Stimulated activated CD8-positive, alpha-beta memory T cell treated with anti-CD3 and anti-CD28 coated beads, Interleukin-7, amount 100 ng/mL, for 1 hour (primary cell): ENCODE results near the gene ZCCHC24.

Experiments
- DNase-seq, 2 donors: peaks; one replicate each; pipeline ENCODE4 v3.0.0-alpha.2; 2020; ENCODE audit warnings: low read depth in 2 of 2

ZCCHC24 gene

DNA sequence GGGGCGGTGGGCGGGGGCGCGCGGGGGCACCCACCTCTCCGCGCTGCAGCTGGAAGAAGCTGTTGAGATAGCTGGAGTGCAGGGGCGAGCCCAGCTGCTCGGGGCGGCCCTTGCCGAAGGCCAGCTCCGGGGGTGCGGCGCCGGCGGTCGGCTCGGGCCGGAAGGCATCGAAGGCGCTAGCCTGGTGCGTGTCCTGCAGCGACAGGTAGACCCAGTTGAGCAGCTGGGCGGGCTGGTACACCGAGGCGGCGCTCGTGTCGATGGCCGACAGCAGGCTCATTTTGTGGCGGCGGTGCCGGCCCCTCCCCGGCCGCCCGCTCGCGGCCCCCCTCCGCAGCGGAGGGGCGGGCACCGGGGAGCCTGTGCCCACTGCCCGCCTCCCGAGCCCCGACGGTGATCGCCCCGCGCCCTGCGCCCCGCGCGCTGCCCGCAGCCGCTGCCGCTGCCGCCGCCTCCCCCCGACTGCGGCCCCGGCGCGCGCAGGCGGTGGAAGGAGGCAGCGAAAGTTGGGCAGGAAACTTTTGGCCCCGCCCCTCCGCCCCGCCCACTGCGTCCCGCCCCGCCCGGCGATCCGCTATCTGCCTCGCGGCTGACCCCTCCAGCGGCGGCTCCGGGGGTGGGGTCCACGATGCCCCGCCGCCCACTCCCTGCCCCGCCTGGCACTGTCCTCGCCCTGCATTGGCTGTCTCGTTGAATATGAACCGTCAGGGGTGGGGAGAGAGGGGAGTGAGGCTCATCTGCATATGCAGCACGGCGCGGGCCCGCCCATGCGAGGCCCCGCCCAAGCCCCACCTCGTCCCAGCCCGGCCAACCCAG lies at the start of gene ZCCHC24:
Gene ZCCHC24, minus strand, starts transcription at position 464 of the 816 bp plus-strand sequence. Its CDS starts 184 bp downstream, at position 280.
- peak; percentile 85 to 94 for DNase-seq

DNA sequence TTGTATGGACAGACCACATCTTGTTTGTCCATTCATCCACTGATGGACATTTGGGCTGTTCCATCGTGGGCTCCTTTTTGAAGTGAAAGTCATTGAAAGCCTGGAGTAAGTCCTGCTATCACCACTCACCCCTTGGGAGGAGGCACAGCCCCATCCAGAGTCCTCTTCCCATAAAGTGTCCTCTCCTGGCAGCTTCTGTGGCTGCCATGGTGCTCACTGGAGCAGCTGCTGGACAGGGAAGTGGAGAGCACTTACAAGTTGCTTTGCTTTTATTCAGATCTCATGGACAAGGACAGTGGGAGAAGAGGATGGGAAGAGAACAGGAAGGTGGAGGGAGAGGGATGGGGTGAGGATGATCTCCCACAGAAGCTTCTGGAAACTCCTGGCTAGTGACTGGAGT lies 48.4 kb upstream of the ZCCHC24 start:
- no peak for DNase-seq

DNA sequence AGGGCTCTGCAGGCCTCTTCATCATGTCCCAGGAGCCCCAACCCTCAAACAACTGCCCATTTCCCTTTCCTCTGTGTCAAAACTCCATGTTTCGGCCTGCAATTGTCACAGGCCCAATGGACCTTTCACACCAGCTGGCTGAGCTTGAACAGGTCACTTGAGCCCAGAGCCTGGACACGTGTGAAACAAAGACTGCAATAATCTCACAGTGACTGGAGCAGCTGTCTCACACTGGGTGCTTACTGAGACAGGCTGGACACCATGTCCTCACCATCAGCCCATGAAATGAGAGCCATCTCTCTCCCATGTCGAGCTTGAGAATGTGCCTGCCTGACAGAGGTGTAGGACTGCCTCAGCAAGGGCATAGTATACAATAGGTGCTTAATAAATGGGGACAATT lies 47.4 kb upstream of the ZCCHC24 start:
- no peak for DNase-seq

DNA sequence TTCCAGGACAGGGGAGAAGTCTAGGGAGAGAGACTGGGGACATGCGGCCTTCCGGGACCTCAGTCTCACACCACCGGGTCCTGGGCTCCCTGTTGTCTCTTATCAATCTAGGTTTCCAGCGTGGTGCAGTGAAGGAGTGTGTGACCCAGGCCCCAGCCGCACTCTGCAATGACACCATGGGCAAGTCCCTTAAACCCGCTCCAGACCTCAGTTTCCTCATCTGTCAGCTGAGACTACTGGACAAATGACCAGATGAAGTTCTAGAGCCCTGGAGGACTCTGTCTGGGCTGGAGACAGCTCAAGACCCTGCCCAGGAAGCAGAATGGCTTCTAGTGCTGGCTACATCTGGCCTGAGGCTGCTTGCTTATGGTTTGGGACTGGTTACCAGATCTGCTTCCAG lies 46.8 kb upstream of the ZCCHC24 start:
- no peak for DNase-seq

DNA sequence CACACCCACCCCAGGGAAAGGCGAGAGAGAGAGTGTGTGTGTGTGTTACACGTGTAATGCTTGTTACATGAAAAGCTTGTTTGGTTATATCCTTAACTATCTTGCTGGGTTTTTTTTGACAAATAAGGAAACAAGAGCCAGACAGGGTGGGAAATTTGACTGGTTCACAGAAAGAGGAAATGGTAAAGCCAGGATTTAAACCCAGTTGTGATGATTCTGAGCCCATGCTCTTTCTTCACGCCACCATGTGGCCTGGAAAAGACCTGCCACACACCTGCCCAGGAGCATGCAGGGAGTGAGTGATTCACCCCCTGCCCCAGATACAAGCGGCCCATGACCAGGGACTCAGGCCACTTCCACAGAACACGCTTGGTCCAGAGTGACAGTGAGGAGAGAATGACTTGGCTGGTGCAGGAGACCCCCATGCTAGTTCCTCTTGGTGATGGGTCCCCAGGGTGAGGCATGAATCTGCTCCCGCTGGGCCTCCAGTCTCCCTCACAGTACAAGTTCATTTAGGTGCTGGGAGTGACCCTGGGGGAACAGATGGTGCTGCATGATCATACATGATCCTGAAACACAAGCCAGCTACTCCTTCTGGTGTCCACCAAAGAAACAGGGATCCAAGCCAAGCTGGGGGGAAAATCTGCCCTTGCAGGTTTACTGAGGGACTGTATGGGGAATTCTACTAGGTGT lies 45.9 kb upstream of the ZCCHC24 start:
- no peak for DNase-seq

DNA sequence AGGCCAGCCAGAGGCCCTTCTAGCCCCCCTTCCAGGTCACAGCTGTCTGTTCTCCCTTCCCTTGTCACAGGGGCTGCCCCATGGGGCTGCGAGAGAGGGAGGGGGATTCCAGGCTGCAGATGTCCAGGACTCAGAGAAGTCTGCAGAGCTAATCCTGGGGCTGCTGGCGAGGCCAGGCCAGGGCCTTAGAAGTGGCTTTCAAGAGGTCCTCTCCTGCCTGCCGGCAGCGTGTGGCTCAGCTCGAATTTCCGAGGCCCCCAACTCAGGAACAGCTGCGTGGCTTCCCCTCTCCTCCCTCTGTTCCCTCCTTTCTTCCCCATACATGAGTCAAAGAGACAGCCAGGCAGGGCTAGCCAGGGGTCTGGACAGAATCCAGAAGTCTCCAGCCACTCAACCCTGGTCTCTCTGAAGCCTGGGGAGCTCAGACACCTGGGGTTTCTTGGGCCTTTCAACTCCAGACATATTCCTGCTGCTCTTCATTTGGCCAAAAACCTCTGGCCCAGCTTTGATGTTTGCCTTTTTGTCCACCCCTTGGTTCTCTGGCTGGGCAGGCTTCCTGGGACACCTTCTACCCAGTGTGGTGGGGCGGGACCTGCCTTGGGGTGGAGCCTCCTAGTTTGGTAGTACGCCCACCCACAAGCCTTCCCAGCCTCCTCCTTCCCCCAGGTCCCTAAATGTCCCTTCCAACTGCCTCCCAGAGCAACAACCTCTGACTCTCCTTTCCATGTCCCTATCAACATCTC lies 45.1 kb upstream of the ZCCHC24 start:
- no peak for DNase-seq

DNA sequence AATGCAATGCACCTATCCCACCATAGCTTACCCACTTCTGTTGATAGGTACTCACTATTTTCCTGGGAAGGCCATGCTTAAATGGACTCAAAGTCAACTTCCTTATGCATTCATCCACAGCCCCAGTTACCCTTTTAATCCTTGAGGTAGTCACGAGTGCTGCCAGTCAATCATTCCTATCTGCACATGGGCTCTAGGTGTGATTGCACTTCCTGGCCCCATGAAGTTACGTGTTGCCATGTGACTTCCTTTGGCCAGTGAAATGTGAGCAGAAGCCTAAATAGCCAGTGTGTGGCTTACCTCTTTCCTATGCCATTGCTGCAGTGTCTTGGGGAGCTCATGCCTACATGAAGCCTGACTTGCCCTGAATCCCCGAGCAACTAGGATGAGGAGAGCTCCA lies 43.4 kb upstream of the ZCCHC24 start:
- DNase-seq, result no peak

DNA sequence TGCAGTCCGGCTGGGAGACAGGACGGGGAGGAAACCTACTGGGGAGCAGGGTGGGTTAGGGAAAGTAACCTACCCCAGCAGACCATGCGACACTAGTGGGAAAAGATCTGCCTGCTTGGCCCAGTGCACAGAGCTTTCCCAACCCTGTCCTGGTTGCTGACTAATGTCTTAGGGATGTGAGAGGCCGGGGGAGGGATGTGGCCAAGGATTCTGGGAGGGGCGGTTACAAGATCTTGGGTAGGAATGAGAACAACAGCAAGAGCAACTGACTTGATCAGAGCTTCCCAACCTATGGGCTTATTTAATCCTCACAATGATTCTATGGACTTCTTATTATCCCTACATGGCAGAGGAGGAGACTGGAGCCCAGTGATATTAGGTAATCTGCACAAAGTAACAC lies 42.9 kb upstream of the ZCCHC24 start:
- DNase-seq, result no peak

DNA sequence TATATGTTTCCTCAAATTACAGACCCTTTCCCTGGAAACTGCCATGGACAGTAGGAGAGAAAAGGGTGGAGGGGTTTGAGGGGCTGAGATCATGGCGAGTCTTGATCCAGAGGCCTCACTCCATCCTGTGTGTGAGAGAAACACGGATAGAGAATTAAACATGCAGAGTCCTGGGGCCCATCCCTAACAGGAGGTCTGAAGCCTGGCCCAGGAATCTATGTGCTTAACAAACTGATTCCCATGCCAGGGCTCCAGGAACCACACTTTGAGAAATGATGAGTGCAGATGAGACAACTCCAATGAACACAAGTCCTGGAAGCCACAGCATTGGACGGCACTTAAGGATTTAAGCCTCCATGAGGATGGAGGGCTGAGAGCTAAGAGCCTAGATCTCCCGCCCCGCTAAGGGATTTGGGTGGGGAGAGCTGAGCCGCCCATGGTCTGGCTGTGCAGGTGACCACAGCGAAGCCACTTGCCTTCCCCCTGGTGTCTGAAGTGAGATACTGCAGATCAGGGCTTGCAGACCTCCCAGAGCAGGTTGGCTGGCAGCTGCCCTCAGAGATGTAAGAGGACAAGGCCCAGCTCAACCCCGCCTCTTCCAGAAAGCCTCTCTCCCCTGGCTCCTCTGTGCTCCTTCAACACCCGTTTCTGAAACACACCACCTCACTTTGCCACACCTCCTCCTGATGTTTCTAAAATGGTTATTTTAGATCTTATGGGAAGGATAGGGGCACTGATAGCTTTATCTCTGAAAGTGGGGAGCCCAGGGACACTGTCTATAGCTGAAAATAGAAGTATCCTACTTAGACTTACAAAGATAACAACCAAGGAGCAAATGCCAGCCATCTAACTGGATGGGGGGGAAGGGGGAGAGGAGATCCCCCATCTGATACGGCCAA lies 42.1 kb upstream of the ZCCHC24 start:
- no peak for DNase-seq

DNA sequence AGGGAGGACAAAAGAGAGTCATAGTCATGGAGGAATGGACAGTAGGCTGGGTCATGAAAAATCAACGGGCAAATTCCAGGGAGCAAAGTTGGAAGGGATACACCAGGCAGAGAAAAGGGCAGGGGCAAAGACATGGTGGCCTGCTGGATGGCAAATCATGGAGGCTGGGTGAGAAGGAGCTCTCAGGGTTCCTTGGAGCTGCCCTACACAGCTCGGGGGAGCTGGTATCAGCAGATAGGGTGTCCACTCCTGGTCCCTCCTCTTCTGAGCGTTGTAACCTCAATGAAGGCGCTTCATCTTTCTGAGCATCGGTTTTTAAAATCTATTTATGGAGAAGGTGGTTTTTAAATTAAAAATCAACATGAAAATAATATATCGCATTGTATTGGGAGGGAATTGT lies 39.1 kb upstream of the ZCCHC24 start:
- no peak for DNase-seq

DNA sequence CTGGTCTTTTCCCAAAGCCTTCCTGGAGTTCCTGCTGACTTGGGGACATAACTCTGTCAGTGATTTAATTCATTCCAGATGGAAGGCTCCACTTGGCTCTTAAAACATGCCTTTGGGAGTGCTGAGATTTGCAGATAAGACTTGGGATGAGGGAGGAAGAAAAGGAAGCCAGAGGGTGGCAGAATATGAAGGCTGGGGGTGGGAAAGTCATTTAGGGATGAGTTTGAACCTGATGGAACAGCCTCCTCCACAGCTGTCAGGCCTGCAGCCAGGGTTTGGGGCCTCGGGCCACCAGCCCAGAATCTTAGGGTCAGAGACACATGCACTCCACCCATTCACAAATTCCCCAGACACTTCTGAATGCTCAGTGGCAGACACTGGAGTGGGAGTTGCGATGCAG lies 38.5 kb upstream of the ZCCHC24 start:
- DNase-seq, result no peak

DNA sequence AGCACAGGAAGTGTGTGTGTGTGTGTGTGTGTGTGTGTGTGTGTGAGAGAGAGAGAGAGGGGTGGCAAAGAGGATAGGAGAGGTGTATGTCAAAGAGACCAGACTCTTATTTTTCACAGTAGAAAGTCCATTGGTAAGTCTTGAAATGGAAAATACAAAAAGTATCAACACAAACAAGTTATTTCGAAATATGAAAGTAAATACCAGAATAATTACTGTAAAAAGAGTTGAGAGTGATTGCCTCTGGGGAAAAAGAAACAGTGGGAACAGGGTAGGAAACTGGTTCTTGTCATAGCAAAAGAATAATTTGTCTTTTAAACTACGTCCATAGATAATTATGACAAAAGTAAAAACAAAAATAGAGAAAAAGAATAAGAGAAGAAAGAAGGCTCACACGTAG lies 37.9 kb upstream of the ZCCHC24 start:
- DNase-seq, result no peak

DNA sequence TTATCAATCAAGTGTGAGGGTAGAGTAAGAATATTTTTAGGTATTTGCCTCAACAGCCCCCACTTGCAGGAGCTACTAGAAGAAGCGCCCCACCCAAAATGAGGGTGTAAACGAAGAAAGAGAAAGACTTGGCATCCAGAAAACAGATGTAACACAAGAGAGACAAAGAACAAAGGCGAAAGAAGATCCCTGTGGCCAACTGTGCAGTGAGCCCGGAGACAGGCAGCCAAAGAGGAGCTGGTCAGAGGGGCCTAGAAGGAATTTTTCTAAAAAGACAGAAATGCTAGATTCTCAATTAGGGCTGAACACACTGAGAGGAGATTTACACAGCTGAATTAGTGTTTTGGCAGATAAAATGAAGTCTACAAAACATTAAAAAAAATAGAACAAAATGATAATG lies 37.3 kb upstream of the ZCCHC24 start:
- no peak for DNase-seq

DNA sequence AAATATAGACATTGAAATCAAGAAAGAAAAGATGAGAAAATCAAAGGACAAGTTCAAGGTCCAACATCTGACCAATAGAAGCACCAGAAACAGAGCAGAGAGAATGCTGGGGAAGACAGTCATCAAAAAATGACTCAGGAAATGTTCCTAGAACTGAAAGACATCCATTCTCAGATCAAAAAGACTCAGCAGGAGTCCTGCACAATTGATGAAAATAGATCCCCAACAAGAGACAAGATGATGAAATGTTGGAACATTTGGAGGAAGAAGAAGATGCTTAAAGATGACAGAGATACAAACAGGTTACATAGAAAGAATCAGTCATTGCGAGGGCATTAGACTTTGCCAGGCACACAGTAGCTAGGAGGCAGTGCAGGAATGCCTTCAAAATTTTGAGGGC lies 36.9 kb upstream of the ZCCHC24 start:
- DNase-seq, result no peak

DNA sequence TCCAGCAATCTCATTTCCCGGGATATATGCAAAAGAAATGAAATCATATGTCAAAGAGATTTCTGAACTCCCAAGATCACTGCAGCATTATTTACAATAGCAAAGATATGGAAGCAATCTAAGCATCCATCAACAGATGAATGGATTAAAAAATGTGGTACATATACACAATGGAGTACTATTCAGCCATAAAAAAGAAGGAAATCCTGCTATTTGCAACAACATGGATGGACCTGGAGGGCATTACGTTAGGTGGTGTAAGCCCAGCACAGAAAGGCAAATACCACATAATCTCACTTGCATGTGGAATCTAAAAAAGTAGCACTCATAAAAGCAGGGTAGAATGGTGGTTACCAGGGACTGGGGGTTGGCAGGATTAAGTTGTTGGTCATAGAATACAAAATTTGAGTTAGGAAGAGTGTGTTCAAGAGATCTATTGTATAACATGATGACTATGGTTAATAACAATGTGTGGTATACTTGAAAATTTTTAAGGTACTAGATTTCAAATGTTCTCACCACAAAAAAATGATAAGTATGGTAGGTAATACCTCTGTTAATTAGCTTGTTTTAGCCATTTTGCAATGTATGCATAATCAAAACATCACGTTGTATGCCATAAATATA lies 34.0 kb upstream of the ZCCHC24 start:
- no peak for DNase-seq

DNA sequence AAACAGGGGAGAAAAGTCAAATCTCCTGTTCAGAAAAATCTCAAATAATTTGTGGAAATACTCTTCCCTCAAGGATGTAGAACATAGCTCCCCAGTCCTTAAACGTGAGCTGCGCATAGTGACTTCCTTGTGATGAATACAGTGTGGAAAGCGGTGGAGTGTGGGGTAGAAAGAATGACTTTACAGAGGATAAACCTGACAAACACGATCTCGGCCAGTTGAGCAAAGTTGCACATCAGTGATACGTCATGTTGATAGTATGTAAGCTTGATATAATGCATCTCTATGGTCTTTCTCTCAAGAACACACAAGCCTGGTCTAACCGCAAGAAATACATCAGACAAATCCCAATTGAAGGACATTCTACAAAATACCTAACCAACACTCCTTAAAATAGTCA lies 32.0 kb upstream of the ZCCHC24 start:
- no peak for DNase-seq

DNA sequence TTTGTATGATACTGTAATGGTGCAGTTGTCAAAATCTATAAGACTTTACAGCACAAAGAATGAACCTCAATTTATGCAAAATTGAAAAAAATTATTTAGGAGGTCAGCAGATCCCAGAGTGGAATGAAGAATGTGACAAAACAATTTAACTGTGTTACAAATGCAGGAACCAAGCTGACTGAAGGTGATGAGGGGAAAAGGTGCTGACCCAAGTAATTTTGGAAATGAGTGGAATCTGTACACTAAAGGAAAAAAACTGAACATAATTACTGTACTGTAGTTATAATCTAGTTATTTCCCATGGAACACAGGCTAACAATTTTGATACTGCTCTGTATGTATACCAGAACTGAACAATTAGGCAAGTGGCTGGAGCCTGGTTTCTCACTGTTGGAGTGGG lies 31.2 kb upstream of the ZCCHC24 start:
- no peak for DNase-seq

DNA sequence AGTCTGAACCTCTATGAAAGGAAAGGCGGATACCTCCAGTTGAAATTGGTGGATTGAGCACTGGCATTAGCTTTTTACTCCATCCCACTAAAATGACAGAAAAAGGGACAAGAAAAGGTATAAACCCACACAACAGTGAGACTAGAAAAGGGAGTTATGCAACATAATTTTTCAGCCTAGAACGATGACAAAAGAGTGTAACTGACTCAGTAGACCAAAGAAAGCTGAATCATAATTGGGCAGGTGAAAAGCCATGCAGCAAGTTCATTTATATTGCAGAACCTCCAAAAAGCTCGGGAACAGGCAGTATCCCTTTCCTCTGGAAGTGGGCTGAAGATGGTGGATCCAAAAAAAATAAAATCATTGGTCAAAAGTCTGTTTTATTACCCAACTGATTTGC lies 30.5 kb upstream of the ZCCHC24 start:
- no peak for DNase-seq

DNA sequence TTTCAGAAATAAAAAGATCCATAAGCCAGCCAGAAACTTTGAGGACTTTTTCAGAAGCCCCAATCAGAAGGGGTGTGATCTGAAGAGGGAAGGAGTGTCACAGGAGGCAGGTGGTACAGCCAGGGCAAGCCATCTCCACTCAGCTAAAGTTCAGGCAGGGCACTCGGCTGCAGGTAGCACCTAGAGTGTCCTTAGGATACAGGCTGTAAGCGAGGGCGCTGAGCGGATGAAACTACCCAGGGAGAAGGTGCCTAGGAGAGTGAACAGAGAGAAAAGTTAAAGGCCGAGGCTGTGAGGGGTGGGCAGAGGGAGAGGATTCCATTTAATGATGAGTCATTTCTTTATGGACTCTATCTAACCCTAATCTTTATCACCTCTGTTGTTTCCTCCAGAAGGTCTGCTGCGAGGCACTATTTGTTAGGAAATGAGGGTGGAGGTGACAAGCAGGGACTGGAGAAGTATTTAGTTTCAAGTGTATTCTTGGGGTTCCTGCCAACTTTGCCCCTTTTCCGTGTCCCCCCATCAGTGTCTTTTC lies 29.8 kb upstream of the ZCCHC24 start:
- no peak for DNase-seq

DNA sequence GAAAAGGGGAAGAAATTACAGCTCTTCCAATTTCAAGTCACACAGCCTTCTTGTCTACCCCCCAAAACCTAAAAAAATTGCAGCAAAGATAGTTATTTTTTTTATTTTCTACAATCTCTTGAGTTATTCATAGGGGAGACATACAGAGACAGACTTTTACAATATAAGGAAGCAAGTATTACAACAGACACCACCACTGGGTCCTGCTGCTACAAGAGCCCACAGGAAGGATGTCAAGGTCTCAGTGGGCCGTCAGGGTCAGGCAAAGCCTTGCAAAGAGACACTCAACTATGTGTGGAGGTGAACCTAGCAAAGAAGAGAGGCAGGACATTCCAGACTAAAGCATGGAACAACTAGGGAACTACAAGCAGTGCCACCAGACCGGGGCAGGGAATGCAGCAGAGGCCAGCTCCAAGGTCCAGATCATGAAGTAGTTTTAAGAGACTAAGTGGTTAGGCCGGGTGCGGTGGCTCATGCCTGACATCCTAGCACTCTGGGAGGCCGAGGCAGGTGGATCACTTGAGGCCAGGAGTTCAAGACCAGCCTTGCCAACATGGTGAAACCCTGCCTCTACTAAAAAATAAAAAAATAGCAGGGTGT lies 28.2 kb upstream of the ZCCHC24 start:
- no peak for DNase-seq

DNA sequence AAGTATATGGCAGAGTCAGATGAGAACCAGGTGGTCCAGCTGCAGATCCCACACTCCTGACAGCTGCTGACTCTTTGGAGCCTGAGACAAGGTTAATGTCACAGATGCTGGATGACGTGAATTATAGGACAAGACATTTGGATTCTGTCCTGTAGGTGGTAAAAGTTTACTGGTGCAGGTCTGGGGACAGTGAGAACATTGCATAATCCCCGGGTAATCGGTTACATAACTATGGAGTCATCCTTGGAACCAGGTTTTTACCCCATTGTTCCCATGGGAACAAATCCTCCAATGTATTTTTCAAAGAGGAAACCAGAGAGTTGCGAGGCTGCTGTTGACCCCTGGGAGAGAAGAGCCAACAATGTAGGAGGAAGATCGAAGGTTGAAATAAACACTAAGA lies 27.5 kb upstream of the ZCCHC24 start:
- DNase-seq, result no peak
